Uterus (tissue), 2 donors: ENCODE results near the gene THAP3.

Experiments used
- POLR2A ChIP-seq, 2 donors: fragments of 450-650 bp; IDR thresholded peaks; one replicate each; pipeline ENCODE4 v1.6.1; 2016; ENCODE audit warnings: antibody characterized with exemption in 2 of 2, mild to moderate bottlenecking in 1 of 2, moderate library complexity in 1 of 2
- TF ChIP-seq, protein P1 (sequence below), 4 experiments: fragments of 200-600 bp in 2 of 4; fragments of 450-650 bp in 2 of 4; sonication (generic) in 2 of 4; IDR thresholded peaks; one replicate each; pipeline ENCODE4 v1.5.1; 2016 to 2019; ENCODE audit warnings: antibody characterized with exemption in 4 of 4, mild to moderate bottlenecking in 2 of 4, moderate library complexity in 1 of 4

DNA sequence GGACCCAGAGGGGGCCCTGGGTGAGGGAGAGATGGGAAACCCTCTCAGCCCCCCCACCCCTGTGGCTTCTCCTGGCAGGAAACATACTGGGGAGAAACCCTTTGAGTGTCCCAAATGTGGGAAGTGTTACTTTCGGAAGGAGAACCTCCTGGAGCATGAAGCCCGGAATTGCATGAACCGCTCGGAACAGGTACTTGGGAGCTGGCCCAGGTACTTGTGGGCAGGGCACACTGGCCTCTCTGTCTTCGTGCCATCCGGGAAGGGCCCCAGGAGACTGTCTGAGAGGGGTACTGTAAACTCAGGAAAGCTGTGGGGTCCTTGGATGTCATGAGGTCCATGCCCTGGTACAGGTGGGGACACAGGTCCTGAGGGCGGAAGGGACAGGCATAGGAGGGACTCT, 38.8 kb upstream of the THAP3 start:
- TF ChIP-seq POLR2A (IDR thresholded peaks at IDR 0.05) = no peak
- TF ChIP-seq, protein P1, sequence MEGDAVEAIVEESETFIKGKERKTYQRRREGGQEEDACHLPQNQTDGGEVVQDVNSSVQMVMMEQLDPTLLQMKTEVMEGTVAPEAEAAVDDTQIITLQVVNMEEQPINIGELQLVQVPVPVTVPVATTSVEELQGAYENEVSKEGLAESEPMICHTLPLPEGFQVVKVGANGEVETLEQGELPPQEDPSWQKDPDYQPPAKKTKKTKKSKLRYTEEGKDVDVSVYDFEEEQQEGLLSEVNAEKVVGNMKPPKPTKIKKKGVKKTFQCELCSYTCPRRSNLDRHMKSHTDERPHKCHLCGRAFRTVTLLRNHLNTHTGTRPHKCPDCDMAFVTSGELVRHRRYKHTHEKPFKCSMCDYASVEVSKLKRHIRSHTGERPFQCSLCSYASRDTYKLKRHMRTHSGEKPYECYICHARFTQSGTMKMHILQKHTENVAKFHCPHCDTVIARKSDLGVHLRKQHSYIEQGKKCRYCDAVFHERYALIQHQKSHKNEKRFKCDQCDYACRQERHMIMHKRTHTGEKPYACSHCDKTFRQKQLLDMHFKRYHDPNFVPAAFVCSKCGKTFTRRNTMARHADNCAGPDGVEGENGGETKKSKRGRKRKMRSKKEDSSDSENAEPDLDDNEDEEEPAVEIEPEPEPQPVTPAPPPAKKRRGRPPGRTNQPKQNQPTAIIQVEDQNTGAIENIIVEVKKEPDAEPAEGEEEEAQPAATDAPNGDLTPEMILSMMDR (IDR thresholded peaks at IDR 0.05) = no peak
